HepG2 (cell line): ENCODE data around the gene GLUL.

Experiments
- CTCF ChIP-seq: sonication (generic); formaldehyde crosslinking; IDR thresholded peaks from 2 replicates; pipeline ENCODE4 v1.5.0; 2020; ENCODE audit warnings: mild to moderate bottlenecking, missing genetic modification reagents, moderate library complexity
- EP300 ChIP-seq, 3 experiments: sonication (generic) in 1 of 3; formaldehyde crosslinking in 1 of 3; IDR thresholded peaks; 2 replicates each; pipeline versions ENCODE4 v1.5.1 to v1.6.1; 2011 to 2020; ENCODE audit warnings: low read depth in 2 of 3, low read length in 2 of 3, borderline replicate concordance in 1 of 3, improper control_type of control experiment in 1 of 3, mild to moderate bottlenecking in 1 of 3, missing genetic modification reagents in 1 of 3, moderate library complexity in 1 of 3
- EZH2 ChIP-seq: conservative IDR thresholded peaks from 2 replicates; pipeline ENCODE4 v1.6.1; 2012; ENCODE audit warnings: mild to moderate bottlenecking, low read depth, low read length, moderate library complexity
- MIER2 ChIP-seq: IDR thresholded peaks from 2 replicates; pipeline ENCODE4 v1.6.1; 2016; ENCODE audit warnings: missing biosample characterization, missing genetic modification reagents
- POLR2AphosphoS5 ChIP-seq: IDR thresholded peaks from 2 replicates; pipeline ENCODE4 v1.6.1; 2012; ENCODE audit warnings: low read depth, low read length
- ZNF263 ChIP-seq: sonication (generic); formaldehyde crosslinking; IDR thresholded peaks from 2 replicates; pipeline ENCODE4 v1.4.0; 2020; ENCODE audit warnings: missing genetic modification reagents
- ZSCAN20 ChIP-seq: sonication (generic); formaldehyde crosslinking; IDR thresholded peaks from 2 replicates; pipeline ENCODE4 v1.4.0; 2020; ENCODE audit warnings: missing genetic modification reagents, mild to moderate bottlenecking, borderline replicate concordance

DNA sequence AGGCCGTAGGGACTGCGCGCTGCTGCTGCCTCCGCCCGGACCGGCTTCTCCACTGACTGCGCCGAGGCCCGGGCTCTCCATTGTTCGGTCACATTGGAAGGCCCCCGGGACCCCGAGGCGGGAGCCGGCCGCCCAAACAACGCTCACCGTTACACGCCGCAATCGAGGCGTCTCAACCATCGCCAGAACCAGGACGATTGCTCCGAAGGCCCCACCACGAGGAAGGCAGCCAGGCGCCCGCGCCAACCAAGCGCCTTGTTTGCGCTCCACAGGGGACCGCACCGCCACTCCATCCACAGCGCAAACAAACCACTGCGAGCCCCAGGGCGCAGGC, 595 bp downstream of the GLUL start:
- TF ChIP-seq EP300 (IDR thresholded peaks at IDR 0.05; ENCODE audit: low read depth in 2 of 2, low read length in 2 of 2) (no peak), EP300 (CRISPR knock-in tag; IDR thresholded peaks at IDR 0.05; ENCODE audit: borderline replicate concordance) (no peak), ZNF263 (CRISPR knock-in tag) (no peak), CTCF (CRISPR knock-in tag) (0 out of 2 replicates have a peak, but pooled peaks have one; percentile 1), EZH2 (no peak), ZSCAN20 (CRISPR knock-in tag) (no peak), POLR2AphosphoS5 (no peak), MIER2 (no peak)
